Brain microvascular endothelial cell (primary cell): ENCODE measurements around the gene KCNMA1.

ENCODE experiments used
- DNase-seq: peaks from one replicate; pipeline ENCODE4 v3.0.0-alpha.2; 2020
- H3K27ac ChIP-seq: fragments of 250-450 bp; sonication (Bioruptor Pico); 2 replicates; pipeline ENCODE4 v1.5.1; 2020; ENCODE audit warnings: mild to moderate bottlenecking, moderate library complexity
- H3K27me3 ChIP-seq: fragments of 250-450 bp; sonication (Bioruptor Pico); replicated peaks from 2 replicates; pipeline ENCODE4 v1.5.1; 2020; ENCODE audit warnings: mild to moderate bottlenecking
- H3K36me3 ChIP-seq: fragments of 250-450 bp; sonication (Bioruptor Pico); replicated peaks from 2 replicates; pipeline ENCODE4 v1.5.1; 2020; ENCODE audit warnings: mild to moderate bottlenecking
- H3K4me3 ChIP-seq: 2 replicates; pipeline ENCODE4 v1.5.1; 2011; ENCODE audit warnings: low read depth, mild to moderate bottlenecking, control low read depth, low read length, moderate library complexity
- CTCF ChIP-seq: IDR thresholded peaks from 2 replicates; pipeline ENCODE4 v1.5.1; 2011; ENCODE audit warnings: low read depth, mild to moderate bottlenecking, moderate library complexity, low read length, control low read depth, inconsistent platforms; ENCODE audit errors: missing control alignments
- in situ Hi-C: cut with HindIII; loops from 2 replicates; pipeline ENCODE4 v1.10.0; 2017; ENCODE audit warnings: low sequenced_read_pairs, low pct_ligation_motif_present

The KCNMA1 gene

DNA sequence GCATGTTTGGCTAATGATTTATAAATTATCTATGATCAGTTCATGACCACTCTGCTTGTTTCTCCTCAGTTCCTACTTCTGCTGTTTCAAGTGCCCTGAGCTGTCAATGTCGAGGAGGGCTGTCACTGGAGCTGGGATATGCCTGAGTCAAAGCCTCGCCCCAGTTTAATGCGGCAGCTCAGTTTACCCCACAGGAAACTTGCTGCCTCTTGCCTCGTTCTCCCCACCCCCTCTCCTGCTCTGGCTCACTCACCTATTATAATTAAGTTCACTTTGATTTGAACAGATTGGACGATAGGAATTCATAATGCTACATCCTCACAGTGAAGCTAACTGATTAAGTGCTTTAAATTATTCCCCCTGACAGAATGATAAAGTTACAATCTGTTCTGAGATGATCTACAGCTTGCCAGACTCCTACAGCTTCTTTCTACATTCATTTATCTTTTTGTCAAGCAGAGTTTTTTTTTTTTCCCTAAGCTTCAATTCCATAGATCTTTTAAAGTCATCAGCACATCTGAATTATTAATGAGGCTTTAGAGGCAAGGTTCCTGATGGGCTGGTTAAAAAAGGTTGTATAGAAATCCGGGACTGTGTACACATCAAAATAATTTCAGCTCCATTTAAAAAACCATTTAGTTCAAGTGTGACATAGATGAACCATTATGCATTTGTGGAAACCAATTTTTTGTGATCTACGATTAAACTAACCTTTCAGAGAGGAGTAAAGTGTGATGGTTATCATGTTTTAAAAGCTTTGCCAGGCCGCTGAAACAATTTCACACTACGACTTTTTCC, 758.3 kb downstream of the KCNMA1 start:
- Histone ChIP-seq H3K27ac (no peak overlapping the region), H3K4me3 (no peak overlapping the region), H3K27me3 (no peaks in the 10 kb centered on the region), H3K36me3 (no peaks in the 10 kb centered on the region)
- no peak for TF ChIP-seq CTCF
- in situ Hi-C loops = no loop called here
- no peak for DNase-seq

DNA sequence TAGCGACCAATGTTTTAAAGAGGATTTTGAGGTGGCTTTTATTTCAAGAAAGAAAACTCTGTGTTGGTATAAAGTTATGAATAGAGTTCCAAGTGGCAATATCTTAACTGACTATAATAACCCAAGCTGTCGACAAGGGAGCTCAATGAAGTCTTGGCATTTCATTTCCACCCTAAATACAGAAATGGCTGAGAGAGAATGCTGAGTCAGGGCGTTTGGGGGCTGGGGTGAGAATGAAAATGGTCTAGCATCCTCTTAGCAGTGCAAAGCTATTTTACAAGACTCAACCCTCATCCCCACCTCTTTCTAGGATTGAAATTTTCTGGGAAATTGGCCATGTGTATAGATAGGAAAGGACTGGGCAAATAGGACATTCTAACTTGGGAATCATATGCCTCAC, 759.1 kb downstream of the KCNMA1 start:
- Histone ChIP-seq H3K27me3 (no peaks in the 10 kb centered on the region), H3K27ac (no peak overlapping the region), H3K4me3 (no peak overlapping the region), H3K36me3 (no peaks in the 10 kb centered on the region)
- TF ChIP-seq CTCF = no peak
- no peak for DNase-seq
- in situ Hi-C loops = no loop called here

DNA sequence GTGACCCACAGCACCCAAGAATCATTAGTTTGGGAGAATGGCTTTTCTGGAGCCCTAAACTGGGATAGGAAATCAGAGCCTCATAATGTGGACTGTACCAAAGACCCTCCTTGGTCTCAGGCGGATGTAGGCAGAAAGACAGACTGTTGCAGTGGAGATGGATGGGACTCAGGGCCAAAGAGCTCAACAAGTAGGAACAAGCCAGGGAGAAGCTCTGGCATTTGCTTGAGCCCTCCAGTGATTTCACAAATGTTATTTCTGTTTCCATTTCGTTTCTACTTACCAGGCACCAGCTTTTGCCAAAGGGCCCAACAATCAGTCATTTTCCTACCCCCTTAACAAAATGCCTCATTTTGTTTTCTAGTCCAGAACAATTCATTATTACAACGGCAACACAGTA, 762.7 kb downstream of the KCNMA1 start:
- no peak for TF ChIP-seq CTCF
- Histone ChIP-seq H3K27ac (no peak overlapping the region), H3K27me3 (no peaks in the 10 kb centered on the region), H3K4me3 (no peak overlapping the region), H3K36me3 (no peaks in the 10 kb centered on the region)
- in situ Hi-C loops = no loop called here
- no peak for DNase-seq

DNA sequence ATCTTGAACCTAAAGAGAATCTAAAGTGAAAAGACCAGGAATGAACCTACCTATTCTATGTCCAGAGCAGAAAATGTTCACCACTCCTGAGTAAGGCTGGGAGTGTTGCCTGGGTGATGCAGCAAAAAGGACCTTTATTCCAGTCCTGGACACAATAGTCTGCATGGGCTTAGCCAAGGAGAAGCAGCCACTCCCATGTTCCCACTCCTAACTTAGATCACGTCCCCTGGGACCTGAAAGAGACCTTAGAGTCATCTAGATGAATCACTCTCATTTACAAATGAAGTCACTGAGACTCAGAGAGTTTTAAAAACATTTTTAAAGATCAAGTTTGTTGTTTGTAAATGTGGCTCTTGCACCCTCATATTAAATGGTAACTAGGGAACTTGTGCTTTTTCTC, 763.4 kb downstream of the KCNMA1 start:
- Histone ChIP-seq H3K4me3 (no peak overlapping the region), H3K27ac (no peak overlapping the region), H3K27me3 (no peaks in the 10 kb centered on the region), H3K36me3 (no peaks in the 10 kb centered on the region)
- in situ Hi-C loops = no loop called here
- no peak for TF ChIP-seq CTCF
- peak; percentile 46 for DNase-seq

DNA sequence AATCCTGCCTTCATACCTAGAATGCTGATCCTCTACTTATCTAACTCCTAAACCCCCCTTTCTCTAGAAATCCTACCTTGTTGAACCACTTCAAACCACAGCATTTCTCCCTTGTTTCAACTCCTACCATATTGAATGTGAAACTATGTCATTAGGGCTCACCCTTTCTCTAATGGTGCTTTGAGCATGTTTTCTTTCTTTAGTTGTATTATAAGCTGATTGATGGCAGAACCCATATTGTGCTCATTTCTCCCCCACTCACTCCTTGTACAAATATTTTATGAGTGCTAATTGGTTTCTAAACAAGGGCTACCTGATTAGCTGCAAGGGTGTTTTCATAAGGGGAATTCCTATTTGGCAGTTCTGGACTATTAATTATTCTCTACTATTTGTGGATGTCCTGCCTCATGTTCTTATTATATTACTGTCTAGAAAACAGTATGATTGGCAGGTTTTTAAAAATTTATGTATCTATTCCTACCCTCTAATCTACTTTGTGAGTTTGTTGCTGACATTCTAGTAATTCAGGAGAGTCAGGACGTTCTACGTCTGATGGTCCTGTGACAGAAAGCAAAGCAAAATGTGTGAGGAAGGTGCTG, 765.8 kb downstream of the KCNMA1 start:
- no peak overlapping the region for H3K4me3 ChIP-seq
- H3K27me3 ChIP-seq = no peaks in the 10 kb centered on the region
- H3K27ac ChIP-seq = no peak overlapping the region
- H3K36me3 ChIP-seq = no peaks in the 10 kb centered on the region
- TF ChIP-seq CTCF = no peak
- in situ Hi-C loops = no loop called here
- DNase-seq = no peak

DNA sequence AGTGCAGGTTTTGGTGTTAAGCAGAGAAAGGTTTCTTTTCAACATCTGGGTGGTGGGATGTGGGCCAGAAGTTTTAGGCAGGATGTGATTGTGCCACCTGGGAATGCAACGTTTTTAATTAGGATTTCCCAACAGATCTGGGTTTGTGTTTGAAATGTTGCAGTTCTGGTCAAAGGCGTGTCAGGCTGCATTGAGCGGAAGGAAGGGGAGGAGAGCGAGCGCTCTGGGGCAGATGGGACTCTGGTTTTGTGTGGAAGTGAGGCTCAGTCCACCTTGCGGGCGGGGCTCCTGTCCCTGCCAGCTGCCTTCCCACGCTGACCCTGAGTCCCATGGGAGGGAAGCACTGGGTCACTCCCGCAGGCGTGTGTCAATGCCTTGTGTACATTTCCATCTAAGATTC, 767.7 kb downstream of the KCNMA1 start:
- H3K27ac ChIP-seq = no peak overlapping the region
- H3K36me3 ChIP-seq = no peaks in the 10 kb centered on the region
- DNase-seq = no peak

More for the DNA sequence above, 767.7 kb downstream of the KCNMA1 start:
- H3K4me3 ChIP-seq = no peak overlapping the region
- TF ChIP-seq CTCF = no peak
- in situ Hi-C loops = no loop called here
- H3K27me3 ChIP-seq = no peaks in the 10 kb centered on the region
